Activated CD4-positive, CD25-positive, alpha-beta regulatory T cell treated with anti-CD3 and anti-CD28 coated beads, Interleukin-2, amount 50 U/mL, for 24 hours (primary cell): Measurements from ENCODE around the gene ALKBH5.
"Not testable (repeated sequence)": the region's sequence is repeated elsewhere in the genome, so short reads cannot be mapped to it uniquely, and the experiment has no call there.

Experiments used
- ATAC-seq, 2 donors: fragments of 150-1000 bp; cut with Tn5 transposase; one replicate each; pipeline ENCODE4 v1.10.0; 2021; ENCODE audit warnings: mild to moderate bottlenecking in 1 of 2, moderate library complexity in 1 of 2

The ALKBH5 gene

GRCh38 chr17:18186627-18186982 is 3.0 kb downstream of the ALKBH5 start:
- no peak for ATAC-seq

GRCh38 chr17:18187226-18187625 is 3.6 kb downstream of the ALKBH5 start:
- no peak for ATAC-seq

GRCh38 chr17:18187821-18188761 is 4.5 kb downstream of the ALKBH5 start:
- no peak for ATAC-seq

GRCh38 chr17:18190628-18191235 is 7.1 kb downstream of the ALKBH5 start:
- no peak for ATAC-seq

- ATAC-seq, result no peak
Measured at GRCh38 chr17:18191236-18191667, 7.6 kb downstream of the ALKBH5 start.

- ATAC-seq, result peak in 1 of 2 donors; percentile 34
Measured at GRCh38 chr17:18191967-18192366, 8.3 kb downstream of the ALKBH5 start.

GRCh38 chr17:18194394-18194793 is 10.8 kb downstream of the ALKBH5 start:
- no peak for ATAC-seq

GRCh38 chr17:18194804-18195203 is 11.2 kb downstream of the ALKBH5 start:
- ATAC-seq, result no peak

GRCh38 chr17:18195246-18195645 is 11.6 kb downstream of the ALKBH5 start:
- ATAC-seq, result no peak

GRCh38 chr17:18197535-18198194 is 14.0 kb downstream of the ALKBH5 start:
- ATAC-seq, result no peak

GRCh38 chr17:18198530-18198929 is 14.9 kb downstream of the ALKBH5 start:
- ATAC-seq, result no peak

GRCh38 chr17:18201108-18201507 is 17.5 kb downstream of the ALKBH5 start:
- ATAC-seq, result no peak

- ATAC-seq, result no peak
Measured at GRCh38 chr17:18203308-18203707, 19.7 kb downstream of the ALKBH5 start.

- ATAC-seq, result no peak
Measured at GRCh38 chr17:18205861-18206260, 22.2 kb downstream of the ALKBH5 start.

- no peak for ATAC-seq
Measured at GRCh38 chr17:18206962-18207361, 23.3 kb downstream of the ALKBH5 start.

GRCh38 chr17:18208092-18208491 is 24.5 kb downstream of the ALKBH5 start:
- ATAC-seq, result no peak

GRCh38 chr17:18213666-18214270 is 30.1 kb downstream of the ALKBH5 start:
- ATAC-seq, result no peak

GRCh38 chr17:18216906-18217305 is 33.3 kb downstream of the ALKBH5 start:
- not testable (repeated sequence) for ATAC-seq

- ATAC-seq, result peak; percentile 64 to 88
Measured at GRCh38 chr17:18217412-18218015, 33.9 kb downstream of the ALKBH5 start.

GRCh38 chr17:18218756-18219415 is 35.3 kb downstream of the ALKBH5 start:
- ATAC-seq, result no peak

- ATAC-seq, result no peak
Measured at GRCh38 chr17:18224053-18224386, 40.4 kb downstream of the ALKBH5 start.
